ENCODE results near the gene OR11A1. TPM values are rescaled to one million over a fixed set of nuclear protein-coding genes. Genes with fewer than 3 reads are reported as not detected.

The OR11A1 gene
- total and polyA plus RNA-seq, 2 donors (not counting 1 experiment from before 2014, with no cell fraction given): not detected

DNA sequence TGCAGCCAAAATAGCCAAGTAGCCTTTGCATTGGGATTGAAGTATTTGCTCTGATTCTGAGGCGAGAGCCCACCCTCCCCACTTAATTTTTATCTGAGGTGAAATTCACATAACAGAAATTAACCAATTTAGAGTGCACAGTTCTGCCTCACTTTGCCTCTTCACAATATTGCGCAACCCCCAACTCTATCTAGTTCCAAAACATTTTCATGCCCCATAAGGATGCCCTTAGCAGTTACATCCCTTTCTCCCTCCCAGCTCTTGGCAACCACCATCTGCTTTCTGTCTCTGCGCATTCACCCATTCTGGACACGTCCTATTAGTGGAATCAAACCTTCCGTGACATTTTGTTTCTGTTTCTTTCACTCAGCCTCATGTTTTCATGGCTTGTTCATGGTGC is 21.9 kb upstream of the OR11A1 start:
- Histone ChIP-seq H2AFZ (ENCODE audit: insufficient read depth, low read depth, low read length, poor library complexity, severe bottlenecking) (no peak overlapping the region), H3K27ac (ENCODE audit: low read length in 2 of 2) (no peak overlapping the region), H3K9me3 (ENCODE audit: control extremely low read depth in 1 of 3, control insufficient read depth in 2 of 3, insufficient read depth in 1 of 3, low read length in 2 of 3) (no peaks in the 10 kb centered on the region), H3K4me2 (replicated peaks; ENCODE audit: low read depth, low read length, poor library complexity, severe bottlenecking) (no peak overlapping the region), H4K20me1 (ENCODE audit: control insufficient read depth, insufficient read depth, low read length, poor library complexity, severe bottlenecking) (no peaks in the 10 kb centered on the region), H3K79me2 (ENCODE audit: control insufficient read depth, insufficient read depth, low read length) (no peaks in the 10 kb centered on the region), H3K4me3 (ENCODE audit: control extremely low read depth in 1 of 5, extremely low read depth in 1 of 5, insufficient read depth in 1 of 5, low read depth in 2 of 5, low read length in 4 of 5) (no peak overlapping the region), H3K36me3 (replicated peaks in 1 of 2; ENCODE audit: control extremely low read depth in 1 of 2, control insufficient read depth in 1 of 2, extremely low read depth in 1 of 2, insufficient read depth in 2 of 2, low read length in 1 of 2) (no peaks in the 10 kb centered on the region), H3K9ac (ENCODE audit: low read length) (no peak overlapping the region), H3K27me3 (replicated peaks in 1 of 4; ENCODE audit: control extremely low read depth in 1 of 4, control insufficient read depth in 3 of 4, insufficient read depth in 4 of 4, low read length in 3 of 4) (no peaks in the 10 kb centered on the region), H3K4me1 (ENCODE audit: control insufficient read depth in 2 of 2, insufficient read depth in 2 of 2, low read length in 2 of 2) (no peaks in the 10 kb centered on the region)
- H3K9me3 Mint-ChIP-seq (ENCODE audit: insufficient read depth): peaks cover 4% of the 10 kb centered on the region
- 96% methylated on average over 5 of the region's 5 CpGs for WGBS (ENCODE audit: insufficient coverage)
- DNase-seq (no peak), ATAC-seq (ENCODE audit: low read depth) (no peak)
- CTCF ChIA-PET: no interaction called here
- POLR2A ChIA-PET: no interaction called here
- TF ChIP-seq EZH2 (IDR thresholded peaks at IDR 0.05; ENCODE audit: borderline replicate concordance, insufficient read depth, low read depth, low read length, poor library complexity, severe bottlenecking): no peak
- TF ChIP-seq, protein P1, sequence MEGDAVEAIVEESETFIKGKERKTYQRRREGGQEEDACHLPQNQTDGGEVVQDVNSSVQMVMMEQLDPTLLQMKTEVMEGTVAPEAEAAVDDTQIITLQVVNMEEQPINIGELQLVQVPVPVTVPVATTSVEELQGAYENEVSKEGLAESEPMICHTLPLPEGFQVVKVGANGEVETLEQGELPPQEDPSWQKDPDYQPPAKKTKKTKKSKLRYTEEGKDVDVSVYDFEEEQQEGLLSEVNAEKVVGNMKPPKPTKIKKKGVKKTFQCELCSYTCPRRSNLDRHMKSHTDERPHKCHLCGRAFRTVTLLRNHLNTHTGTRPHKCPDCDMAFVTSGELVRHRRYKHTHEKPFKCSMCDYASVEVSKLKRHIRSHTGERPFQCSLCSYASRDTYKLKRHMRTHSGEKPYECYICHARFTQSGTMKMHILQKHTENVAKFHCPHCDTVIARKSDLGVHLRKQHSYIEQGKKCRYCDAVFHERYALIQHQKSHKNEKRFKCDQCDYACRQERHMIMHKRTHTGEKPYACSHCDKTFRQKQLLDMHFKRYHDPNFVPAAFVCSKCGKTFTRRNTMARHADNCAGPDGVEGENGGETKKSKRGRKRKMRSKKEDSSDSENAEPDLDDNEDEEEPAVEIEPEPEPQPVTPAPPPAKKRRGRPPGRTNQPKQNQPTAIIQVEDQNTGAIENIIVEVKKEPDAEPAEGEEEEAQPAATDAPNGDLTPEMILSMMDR (IDR thresholded peaks at IDR 0.05): no peak
- H3K27ac Mint-ChIP-seq: no peak overlapping the region
- no peaks in the 10 kb centered on the region for H3K4me1 Mint-ChIP-seq
- no peak overlapping the region for H3K4me3 Mint-ChIP-seq
- intact Hi-C loops (cut with micrococcal nuclease): no loop called here
- H3K27me3 Mint-ChIP-seq: peaks cover 10% of the 10 kb centered on the region

GRCh38 chr6:29477923-29478450 is 21.1 kb upstream of the OR11A1 start:
- H3K4me3 Mint-ChIP-seq: no peak overlapping the region
- Histone ChIP-seq H2AFZ (ENCODE audit: insufficient read depth, low read depth, low read length, poor library complexity, severe bottlenecking) (no peak overlapping the region), H3K4me1 (ENCODE audit: control insufficient read depth in 2 of 2, insufficient read depth in 2 of 2, low read length in 2 of 2) (no peaks in the 10 kb centered on the region), H3K9me3 (ENCODE audit: control extremely low read depth in 1 of 3, control insufficient read depth in 2 of 3, insufficient read depth in 1 of 3, low read length in 2 of 3) (no peaks in the 10 kb centered on the region), H3K27ac (ENCODE audit: low read length in 2 of 2) (no peak overlapping the region), H3K79me2 (ENCODE audit: control insufficient read depth, insufficient read depth, low read length) (no peaks in the 10 kb centered on the region), H3K27me3 (replicated peaks in 1 of 4; ENCODE audit: control extremely low read depth in 1 of 4, control insufficient read depth in 3 of 4, insufficient read depth in 4 of 4, low read length in 3 of 4) (no peaks in the 10 kb centered on the region), H4K20me1 (ENCODE audit: control insufficient read depth, insufficient read depth, low read length, poor library complexity, severe bottlenecking) (no peaks in the 10 kb centered on the region), H3K4me3 (ENCODE audit: control extremely low read depth in 1 of 5, extremely low read depth in 1 of 5, insufficient read depth in 1 of 5, low read depth in 2 of 5, low read length in 4 of 5) (no peak overlapping the region), H3K4me2 (replicated peaks; ENCODE audit: low read depth, low read length, poor library complexity, severe bottlenecking) (no peak overlapping the region), H3K9ac (ENCODE audit: low read length) (no peak overlapping the region), H3K36me3 (replicated peaks in 1 of 2; ENCODE audit: control extremely low read depth in 1 of 2, control insufficient read depth in 1 of 2, extremely low read depth in 1 of 2, insufficient read depth in 2 of 2, low read length in 1 of 2) (no peaks in the 10 kb centered on the region)
- WGBS (ENCODE audit: insufficient coverage): 85% methylated on average over 5 of the region's 5 CpGs
- intact Hi-C loops (cut with micrococcal nuclease): no loop called here
- no peak overlapping the region for H3K27ac Mint-ChIP-seq
- TF ChIP-seq, protein P1 (IDR thresholded peaks at IDR 0.05): no peak
- no peak for TF ChIP-seq EZH2 (IDR thresholded peaks at IDR 0.05; ENCODE audit: borderline replicate concordance, insufficient read depth, low read depth, low read length, poor library complexity, severe bottlenecking)
- peaks cover 8% of the 10 kb centered on the region for H3K27me3 Mint-ChIP-seq
- DNase-seq: no peak
- H3K4me1 Mint-ChIP-seq: no peaks in the 10 kb centered on the region
- ChIA-PET POLR2A (no interaction called here), CTCF (no interaction called here)
- no peak for ATAC-seq (ENCODE audit: low read depth)
- H3K9me3 Mint-ChIP-seq (ENCODE audit: insufficient read depth): peaks cover 4% of the 10 kb centered on the region
